Activated naive CD8-positive, alpha-beta T cell treated with anti-CD3 and anti-CD28 coated beads, Interleukin-2, amount 50 U/mL, for 16 hours (primary cell): Measurements from ENCODE around the gene ATOH8.

Source experiments
- DNase-seq: peaks from one replicate; pipeline ENCODE4 v3.0.0-alpha.2; 2020; ENCODE audit warnings: low read depth, low spot score

The ATOH8 gene

GRCh38 chr2:85718885-85719492, 34.8 kb upstream of the ATOH8 start:
- DNase-seq = no peak

- no peak for DNase-seq
These were observed 34.1 kb upstream of the ATOH8 start for GRCh38 chr2:85719609-85720240.

GRCh38 chr2:85720533-85720932, 33.3 kb upstream of the ATOH8 start:
- DNase-seq = no peak

- DNase-seq = no peak
These were observed 32.1 kb upstream of the ATOH8 start for GRCh38 chr2:85721641-85722040.

GRCh38 chr2:85722519-85722918, 31.3 kb upstream of the ATOH8 start:
- no peak for DNase-seq

GRCh38 chr2:85723707-85724360, 30.0 kb upstream of the ATOH8 start:
- no peak for DNase-seq

- no peak for DNase-seq
These were observed 29.0 kb upstream of the ATOH8 start for GRCh38 chr2:85724731-85725181.

- DNase-seq = no peak
These were observed 28.3 kb upstream of the ATOH8 start for GRCh38 chr2:85725451-85725850.

- no peak for DNase-seq
These were observed 26.0 kb upstream of the ATOH8 start for GRCh38 chr2:85727798-85728197.

- DNase-seq = no peak
These were observed 25.4 kb upstream of the ATOH8 start for GRCh38 chr2:85728342-85728741.

- DNase-seq = peak; percentile 45
These were observed 24.6 kb upstream of the ATOH8 start for GRCh38 chr2:85728883-85729824.

GRCh38 chr2:85729825-85730510, 23.8 kb upstream of the ATOH8 start:
- DNase-seq = no peak

GRCh38 chr2:85730686-85731230, 23.0 kb upstream of the ATOH8 start:
- DNase-seq = no peak

- no peak for DNase-seq
These were observed 22.2 kb upstream of the ATOH8 start for GRCh38 chr2:85731606-85732005.

- DNase-seq = no peak
These were observed 21.2 kb upstream of the ATOH8 start for GRCh38 chr2:85732467-85733120.

- DNase-seq = no peak
These were observed 20.4 kb upstream of the ATOH8 start for GRCh38 chr2:85733121-85733960.

GRCh38 chr2:85734015-85734414, 19.8 kb upstream of the ATOH8 start:
- no peak for DNase-seq

- DNase-seq = no peak
These were observed 18.7 kb upstream of the ATOH8 start for GRCh38 chr2:85734942-85735608.

- no peak for DNase-seq
These were observed 18.1 kb upstream of the ATOH8 start for GRCh38 chr2:85735691-85736090.
